KG1 (cell line): Measurements from ENCODE around the gene PRXL2B.

ENCODE experiments used
- DNase-seq: peaks from one replicate; lab custom pipeline; 2025; lab: John Stamatoyannopoulos, UW

PRXL2B gene

DNA sequence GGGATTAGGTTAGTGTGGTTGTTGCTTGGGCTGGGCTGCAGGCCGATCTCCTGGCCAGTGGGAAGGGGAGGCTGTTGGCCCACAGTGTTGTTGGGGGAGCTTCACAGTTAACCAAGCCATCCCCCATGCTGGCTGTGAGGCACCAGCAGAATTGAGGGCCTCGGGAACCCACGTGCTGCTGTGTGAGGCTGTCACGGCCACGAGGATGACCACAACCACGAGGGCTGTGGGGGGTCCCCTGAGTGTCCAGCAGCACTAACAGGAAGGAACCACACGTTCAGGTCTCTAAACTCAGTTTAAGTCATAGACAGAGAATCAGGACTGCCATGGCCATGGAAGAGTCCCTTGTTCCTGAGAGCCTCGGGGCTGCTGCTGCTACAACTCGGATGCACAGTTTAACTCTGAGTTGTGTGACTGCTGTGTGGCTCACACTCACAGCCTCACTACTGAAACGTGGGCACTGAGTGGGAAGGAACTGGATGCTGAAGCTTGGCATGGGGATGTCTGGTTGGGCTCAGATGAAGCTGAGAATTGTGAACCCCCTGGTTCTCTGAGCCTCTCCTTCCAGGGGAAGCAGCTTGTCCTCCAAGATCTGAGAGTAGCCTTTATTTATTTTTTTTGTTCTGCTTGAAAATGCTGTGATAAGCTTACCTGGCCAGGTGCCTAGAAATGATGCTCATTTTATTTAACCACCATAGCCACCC lies 51.0 kb downstream of the PRXL2B start:
- no peak for DNase-seq

DNA sequence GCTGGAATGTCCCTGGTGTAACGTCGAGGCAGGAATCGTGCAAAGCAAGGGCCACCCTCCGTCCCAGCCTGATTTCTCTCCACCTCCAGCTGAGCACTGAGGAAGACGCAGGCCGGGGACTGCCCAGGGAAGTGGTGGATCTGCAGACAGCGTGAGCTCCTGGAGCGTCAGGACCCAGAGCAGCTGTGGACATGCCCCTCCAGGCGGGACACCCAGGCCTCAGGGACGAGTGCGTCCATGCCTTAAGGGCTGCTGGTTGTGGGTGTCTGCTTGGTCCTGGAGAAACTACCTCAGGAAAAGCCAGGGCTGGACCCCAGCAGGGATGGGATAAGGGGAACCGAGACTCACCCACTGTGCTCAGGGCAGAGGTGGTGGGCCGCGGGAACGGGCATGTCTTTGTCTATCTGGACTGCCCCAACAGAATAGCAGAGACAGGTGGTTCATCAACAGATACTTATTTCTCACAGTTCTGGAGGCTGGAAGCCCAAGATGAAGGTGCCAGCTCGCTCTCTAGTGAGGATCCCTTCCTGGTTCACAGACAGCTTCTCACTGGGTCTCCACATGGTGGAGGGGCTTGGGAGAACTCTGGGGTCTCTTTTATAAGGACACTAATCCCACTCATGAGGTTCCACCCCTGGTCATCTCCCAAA lies 52.0 kb downstream of the PRXL2B start:
- no peak for DNase-seq

DNA sequence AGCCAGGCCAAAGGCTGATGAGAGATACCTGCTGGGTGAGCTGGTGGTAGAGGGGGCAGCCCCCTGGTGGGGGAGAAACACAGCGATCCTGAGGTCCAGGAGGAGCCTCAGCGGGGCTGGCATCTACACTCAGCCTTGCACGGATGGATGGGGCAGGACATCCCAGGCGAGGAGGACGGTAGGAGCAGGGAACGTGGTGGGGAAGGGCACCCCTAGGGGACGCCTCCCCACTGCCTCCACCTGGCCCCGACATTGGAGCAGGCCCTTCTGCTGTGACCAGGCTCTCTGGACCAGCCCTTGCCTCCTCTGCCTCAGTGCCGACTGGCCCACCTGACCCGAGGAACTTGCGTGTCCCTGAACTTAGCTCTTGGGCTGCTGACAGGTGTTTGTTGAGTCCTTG lies 52.6 kb downstream of the PRXL2B start:
- DNase-seq: no peak

DNA sequence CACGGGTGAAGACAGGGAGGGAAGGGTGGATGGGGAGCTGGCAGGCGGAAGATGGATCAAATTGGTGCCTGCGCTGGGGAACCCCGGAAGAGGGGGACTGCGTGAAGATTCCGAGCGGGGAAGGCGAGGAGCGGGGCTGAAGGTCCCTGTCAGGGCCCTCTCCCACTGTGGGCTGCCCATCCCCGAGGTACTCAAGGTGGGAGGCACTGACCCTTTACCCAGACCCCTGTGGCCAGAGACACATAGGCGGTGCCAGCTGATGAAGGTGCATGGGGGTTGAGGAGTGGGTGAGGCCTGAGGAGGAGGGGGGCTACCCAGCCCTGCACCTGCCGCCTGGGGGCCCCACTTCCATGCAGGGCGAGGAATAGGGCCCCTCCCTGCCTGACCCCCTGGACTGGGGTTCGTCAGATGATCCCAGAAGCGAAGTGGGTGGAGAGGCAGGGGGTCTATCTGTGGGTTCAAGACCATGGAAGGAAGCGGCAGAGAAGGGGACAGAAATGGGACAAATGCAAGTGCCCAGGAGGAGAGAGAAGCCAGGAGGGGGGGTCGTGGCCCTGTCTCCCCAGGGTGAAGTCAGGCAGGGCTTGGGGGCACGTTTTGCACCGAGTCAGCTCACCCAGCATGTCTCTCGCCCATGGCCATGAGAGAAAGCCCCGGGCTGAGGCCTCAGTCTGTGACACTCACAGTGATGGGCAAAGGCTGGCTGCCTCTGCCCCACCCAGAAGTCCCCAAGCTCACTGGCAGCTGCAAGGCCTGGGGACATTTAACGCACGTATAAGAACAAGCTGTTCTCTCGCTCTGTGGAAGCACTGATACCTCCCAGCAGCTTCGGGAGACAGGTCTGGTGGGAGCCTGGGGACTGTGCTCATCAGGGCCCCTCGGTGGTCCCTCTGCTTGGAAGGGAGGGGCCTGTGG lies 53.3 kb downstream of the PRXL2B start:
- DNase-seq: no peak

DNA sequence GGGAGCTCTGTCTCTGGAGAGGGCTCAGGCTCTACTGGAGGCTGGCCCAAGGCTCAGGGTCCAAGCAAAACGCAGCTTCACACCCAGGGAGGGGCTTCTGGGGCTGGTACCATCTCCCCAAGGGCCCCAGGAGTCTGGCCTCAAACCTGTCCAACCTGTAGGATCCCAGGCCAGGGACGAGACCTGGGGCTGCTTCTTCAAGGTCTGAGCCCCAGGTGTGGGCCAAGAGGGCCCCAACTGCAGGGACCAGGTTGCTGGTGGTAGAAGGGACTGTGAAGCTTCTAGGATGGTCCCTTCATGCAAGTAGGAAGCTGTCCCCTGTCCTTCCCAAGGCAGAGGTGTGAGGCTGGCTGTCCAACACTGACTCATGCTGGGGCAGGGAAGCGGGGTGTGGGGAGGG lies 54.0 kb downstream of the PRXL2B start:
- no peak for DNase-seq
